KMS-11 (cell line): ENCODE data around the gene PTTG1IP2.
"Not testable (repeated sequence)": the region's sequence is repeated elsewhere in the genome, so short reads cannot be mapped to it uniquely, and the experiment has no call there.

Experiments
- H2AFZ ChIP-seq: fragments of 200-600 bp; sonication (generic); 2 replicates; pipeline ENCODE4 v1.6.1; 2016; ENCODE audit warnings: antibody characterized with exemption, mixed run types, low read depth
- H3K27ac ChIP-seq: fragments of 200-600 bp; sonication (generic); 2 replicates; pipeline ENCODE4 v1.6.1; 2016; ENCODE audit warnings: mild to moderate bottlenecking, mixed run types
- H3K27me3 ChIP-seq: fragments of 200-600 bp; sonication (generic); 2 replicates; pipeline ENCODE4 v1.6.1; 2017; ENCODE audit warnings: mild to moderate bottlenecking, low read depth, mixed run types, moderate library complexity; ENCODE audit not compliant: insufficient read depth
- H3K36me3 ChIP-seq: fragments of 200-600 bp; sonication (generic); 2 replicates; pipeline ENCODE4 v1.6.1; 2017; ENCODE audit warnings: mild to moderate bottlenecking, mixed run types; ENCODE audit not compliant: insufficient read depth
- H3K4me1 ChIP-seq: fragments of 200-600 bp; sonication (generic); 2 replicates; pipeline ENCODE4 v1.6.1; 2016; ENCODE audit warnings: mild to moderate bottlenecking, low read depth, mixed run types; ENCODE audit not compliant: poor library complexity, severe bottlenecking
- H3K4me2 ChIP-seq: fragments of 200-600 bp; sonication (generic); 2 replicates; pipeline ENCODE4 v1.7.0; 2016; ENCODE audit warnings: mild to moderate bottlenecking, mixed run types
- H3K4me3 ChIP-seq: fragments of 200-600 bp; sonication (generic); IDR thresholded peaks from 2 replicates; pipeline ENCODE4 v1.6.1; 2017; ENCODE audit warnings: low read depth, low read length, mixed read lengths; ENCODE audit not compliant: insufficient read depth
- H3K79me2 ChIP-seq: fragments of 200-600 bp; sonication (generic); 2 replicates; pipeline ENCODE4 v1.6.1; 2016; ENCODE audit warnings: low read depth, mixed run types; ENCODE audit not compliant: insufficient read depth
- H3K9ac ChIP-seq: fragments of 200-600 bp; sonication (generic); 2 replicates; pipeline ENCODE4 v1.6.1; 2016; ENCODE audit warnings: mild to moderate bottlenecking, mixed run types
- H4K20me1 ChIP-seq: fragments of 200-600 bp; sonication (generic); 2 replicates; pipeline ENCODE4 v1.6.1; 2016; ENCODE audit warnings: mild to moderate bottlenecking, mixed run types; ENCODE audit not compliant: insufficient read depth
- TF ChIP-seq, protein P1 (sequence below): fragments of 200-600 bp; sonication (generic); conservative IDR thresholded peaks from 2 replicates; pipeline ENCODE4 v1.6.1; 2017; ENCODE audit warnings: low read depth, mild to moderate bottlenecking, antibody characterized with exemption, low read length, moderate library complexity, mixed read lengths

The PTTG1IP2 gene

DNA sequence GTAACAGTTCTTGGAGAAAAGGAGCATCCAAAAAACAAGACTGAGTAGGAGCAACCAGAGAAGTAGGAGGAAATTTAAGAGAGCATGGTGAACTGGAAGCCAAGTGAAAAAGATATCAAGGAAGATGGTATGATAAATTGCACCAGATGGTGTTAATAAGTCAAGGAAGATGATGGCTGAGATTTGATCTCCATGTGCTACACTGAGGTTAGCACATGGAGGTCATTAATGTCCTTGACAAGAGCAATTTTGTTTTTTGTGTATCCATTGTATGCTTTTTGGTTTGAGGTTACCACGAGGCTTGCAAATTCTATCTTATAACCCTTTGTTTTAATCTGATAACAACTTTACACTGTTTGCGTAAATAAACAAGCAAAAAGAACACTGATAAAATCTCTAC, 11.3 kb upstream of the PTTG1IP2 start:
- Histone ChIP-seq H3K27me3 (no peaks in the 10 kb centered on the region), H3K79me2 (no peaks in the 10 kb centered on the region), H3K4me2 (no peak overlapping the region), H3K4me3 (no peak overlapping the region), H3K27ac (no peak overlapping the region), H3K36me3 (no peaks in the 10 kb centered on the region), H2AFZ (no peak overlapping the region), H3K9ac (no peak overlapping the region), H3K4me1 (peaks cover 4% of the 10 kb centered on the region), H4K20me1 (no peaks in the 10 kb centered on the region)
- TF ChIP-seq, protein P1, sequence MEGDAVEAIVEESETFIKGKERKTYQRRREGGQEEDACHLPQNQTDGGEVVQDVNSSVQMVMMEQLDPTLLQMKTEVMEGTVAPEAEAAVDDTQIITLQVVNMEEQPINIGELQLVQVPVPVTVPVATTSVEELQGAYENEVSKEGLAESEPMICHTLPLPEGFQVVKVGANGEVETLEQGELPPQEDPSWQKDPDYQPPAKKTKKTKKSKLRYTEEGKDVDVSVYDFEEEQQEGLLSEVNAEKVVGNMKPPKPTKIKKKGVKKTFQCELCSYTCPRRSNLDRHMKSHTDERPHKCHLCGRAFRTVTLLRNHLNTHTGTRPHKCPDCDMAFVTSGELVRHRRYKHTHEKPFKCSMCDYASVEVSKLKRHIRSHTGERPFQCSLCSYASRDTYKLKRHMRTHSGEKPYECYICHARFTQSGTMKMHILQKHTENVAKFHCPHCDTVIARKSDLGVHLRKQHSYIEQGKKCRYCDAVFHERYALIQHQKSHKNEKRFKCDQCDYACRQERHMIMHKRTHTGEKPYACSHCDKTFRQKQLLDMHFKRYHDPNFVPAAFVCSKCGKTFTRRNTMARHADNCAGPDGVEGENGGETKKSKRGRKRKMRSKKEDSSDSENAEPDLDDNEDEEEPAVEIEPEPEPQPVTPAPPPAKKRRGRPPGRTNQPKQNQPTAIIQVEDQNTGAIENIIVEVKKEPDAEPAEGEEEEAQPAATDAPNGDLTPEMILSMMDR = no peak

GRCh38 chr7:90459888-90460287, 9.6 kb upstream of the PTTG1IP2 start:
- no peak overlapping the region for H2AFZ ChIP-seq
- no peak overlapping the region for H3K9ac ChIP-seq
- no peak overlapping the region for H3K27ac ChIP-seq
- no peaks in the 10 kb centered on the region for H3K79me2 ChIP-seq
- no peaks in the 10 kb centered on the region for H4K20me1 ChIP-seq
- H3K4me3 ChIP-seq = no peak overlapping the region
- no peak overlapping the region for H3K4me2 ChIP-seq
- no peaks in the 10 kb centered on the region for H3K36me3 ChIP-seq
- no peaks in the 10 kb centered on the region for H3K27me3 ChIP-seq
- TF ChIP-seq, protein P1 = no peak
- peaks cover 4% of the 10 kb centered on the region for H3K4me1 ChIP-seq

GRCh38 chr7:90461219-90461618, 8.2 kb upstream of the PTTG1IP2 start:
- TF ChIP-seq, protein P1 = no peak
- no peak overlapping the region for H2AFZ ChIP-seq
- H4K20me1 ChIP-seq = no peaks in the 10 kb centered on the region
- no peak overlapping the region for H3K27ac ChIP-seq
- H3K4me2 ChIP-seq = no peak overlapping the region
- H3K4me1 ChIP-seq = no peaks in the 10 kb centered on the region
- no peaks in the 10 kb centered on the region for H3K36me3 ChIP-seq
- no peak overlapping the region for H3K9ac ChIP-seq
- no peaks in the 10 kb centered on the region for H3K79me2 ChIP-seq
- no peak overlapping the region for H3K4me3 ChIP-seq
- no peaks in the 10 kb centered on the region for H3K27me3 ChIP-seq

GRCh38 chr7:90463151-90463628, 6.2 kb upstream of the PTTG1IP2 start:
- not testable (repeated sequence) for H3K27ac ChIP-seq, H3K36me3 ChIP-seq, H3K27me3 ChIP-seq, H4K20me1 ChIP-seq, H3K4me2 ChIP-seq, H3K79me2 ChIP-seq, H3K9ac ChIP-seq, H3K4me1 ChIP-seq, H2AFZ ChIP-seq, H3K4me3 ChIP-seq

- H3K27ac ChIP-seq = no peak overlapping the region
- no peak overlapping the region for H3K9ac ChIP-seq
- H3K4me3 ChIP-seq = no peak overlapping the region
- H3K79me2 ChIP-seq = no peaks in the 10 kb centered on the region
- H3K36me3 ChIP-seq = no peaks in the 10 kb centered on the region
- TF ChIP-seq, protein P1 = no peak
- H3K27me3 ChIP-seq = no peaks in the 10 kb centered on the region
- no peaks in the 10 kb centered on the region for H3K4me1 ChIP-seq
- no peak overlapping the region for H3K4me2 ChIP-seq
- no peak overlapping the region for H2AFZ ChIP-seq
- no peaks in the 10 kb centered on the region for H4K20me1 ChIP-seq
Measured at GRCh38 chr7:90465816-90466215, 3.6 kb upstream of the PTTG1IP2 start.
